Measurements from ENCODE around the gene ATPAF1.
"Not testable (repeated sequence)": the region's sequence is repeated elsewhere in the genome, so short reads cannot be mapped to it uniquely, and the experiment has no call there.

The ATPAF1 gene

DNA sequence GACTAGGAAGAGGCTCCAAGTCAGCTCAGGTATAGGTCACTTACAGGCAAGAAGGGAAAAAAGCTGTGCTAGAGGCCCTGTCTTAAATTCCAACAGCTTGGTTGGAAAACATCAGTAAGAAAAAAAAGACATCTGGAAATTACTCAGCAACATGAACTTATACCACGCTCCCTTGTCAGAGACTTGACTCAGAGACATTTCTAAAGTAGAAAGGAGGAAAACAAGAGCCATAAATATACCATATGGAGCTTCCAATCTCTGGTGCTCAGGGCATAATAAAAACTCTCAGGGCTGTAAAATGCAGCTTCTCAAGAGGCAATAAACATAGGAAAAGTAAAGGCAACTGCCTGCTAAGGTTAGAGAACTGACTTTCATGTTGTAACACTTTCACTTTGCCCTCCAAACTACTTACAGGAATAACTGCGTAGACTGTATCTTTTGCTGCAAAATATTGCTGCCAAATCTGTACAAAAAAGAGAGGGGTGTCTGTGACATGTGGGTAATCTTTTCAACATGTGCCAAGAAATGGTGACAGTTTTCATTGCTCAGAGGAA is 14.7 kb downstream of the ATPAF1 start:
- no peaks in the 10 kb centered on the region for H3K4me1 ChIP-seq (ENCODE audit: control insufficient read depth in 1 of 2, insufficient read depth in 1 of 2, low read depth in 1 of 2, low read length in 1 of 2)
- TF ChIP-seq, protein P1, sequence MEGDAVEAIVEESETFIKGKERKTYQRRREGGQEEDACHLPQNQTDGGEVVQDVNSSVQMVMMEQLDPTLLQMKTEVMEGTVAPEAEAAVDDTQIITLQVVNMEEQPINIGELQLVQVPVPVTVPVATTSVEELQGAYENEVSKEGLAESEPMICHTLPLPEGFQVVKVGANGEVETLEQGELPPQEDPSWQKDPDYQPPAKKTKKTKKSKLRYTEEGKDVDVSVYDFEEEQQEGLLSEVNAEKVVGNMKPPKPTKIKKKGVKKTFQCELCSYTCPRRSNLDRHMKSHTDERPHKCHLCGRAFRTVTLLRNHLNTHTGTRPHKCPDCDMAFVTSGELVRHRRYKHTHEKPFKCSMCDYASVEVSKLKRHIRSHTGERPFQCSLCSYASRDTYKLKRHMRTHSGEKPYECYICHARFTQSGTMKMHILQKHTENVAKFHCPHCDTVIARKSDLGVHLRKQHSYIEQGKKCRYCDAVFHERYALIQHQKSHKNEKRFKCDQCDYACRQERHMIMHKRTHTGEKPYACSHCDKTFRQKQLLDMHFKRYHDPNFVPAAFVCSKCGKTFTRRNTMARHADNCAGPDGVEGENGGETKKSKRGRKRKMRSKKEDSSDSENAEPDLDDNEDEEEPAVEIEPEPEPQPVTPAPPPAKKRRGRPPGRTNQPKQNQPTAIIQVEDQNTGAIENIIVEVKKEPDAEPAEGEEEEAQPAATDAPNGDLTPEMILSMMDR (IDR thresholded peaks at IDR 0.05), result no peak
- peaks cover 23% of the 10 kb centered on the region for H3K36me3 ChIP-seq
- no peaks in the 10 kb centered on the region for H3K9me3 ChIP-seq
- H3K27me3 ChIP-seq, result no peaks in the 10 kb centered on the region
- H3K27ac ChIP-seq, result no peak overlapping the region
- no peak overlapping the region for H3K4me3 ChIP-seq (ENCODE audit: low read depth in 1 of 2, low read length in 1 of 2)

DNA sequence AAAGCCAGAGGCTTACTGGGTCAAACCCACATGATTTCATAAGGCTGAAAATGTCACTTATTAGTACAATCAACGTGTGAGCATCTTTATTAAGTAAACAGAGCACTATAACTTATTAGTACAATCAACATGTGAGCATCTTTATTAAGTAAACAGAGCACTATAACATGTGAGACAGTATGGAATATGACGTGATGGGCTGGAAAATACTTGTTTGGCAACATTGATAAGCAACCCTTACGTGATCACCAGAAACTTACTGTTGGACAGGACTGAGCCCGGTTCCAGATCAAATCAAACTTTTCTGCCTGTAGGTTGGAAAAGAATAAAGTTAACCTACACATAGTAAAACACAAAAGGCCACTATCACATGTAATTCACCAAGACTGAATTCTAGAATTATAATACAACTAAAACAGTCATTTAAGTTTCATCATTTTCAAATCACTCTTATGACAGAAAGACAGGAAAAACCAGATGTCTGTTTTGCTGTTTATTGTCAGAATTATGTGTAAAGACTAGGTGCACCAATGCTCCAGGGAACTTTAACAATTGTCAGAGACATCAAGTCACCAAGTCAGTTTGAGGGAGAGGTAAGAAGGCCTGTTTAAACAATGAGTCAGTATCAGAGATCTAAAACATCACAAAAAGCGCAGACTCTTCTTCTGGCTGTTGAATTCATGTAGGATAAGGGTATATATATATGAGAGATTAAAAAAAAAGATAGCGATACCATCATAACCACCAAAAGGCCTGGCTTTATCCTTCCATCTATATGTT is 15.7 kb downstream of the ATPAF1 start:
- TF ChIP-seq, protein P1 (IDR thresholded peaks at IDR 0.05), result no peak
- Histone ChIP-seq H3K27ac (no peak overlapping the region), H3K4me1 (ENCODE audit: control insufficient read depth in 1 of 2, insufficient read depth in 1 of 2, low read depth in 1 of 2, low read length in 1 of 2) (no peaks in the 10 kb centered on the region), H3K9me3 (no peaks in the 10 kb centered on the region), H3K36me3 (peaks cover 14% of the 10 kb centered on the region), H3K4me3 (ENCODE audit: low read depth in 1 of 2, low read length in 1 of 2) (no peak overlapping the region), H3K27me3 (no peaks in the 10 kb centered on the region)

DNA sequence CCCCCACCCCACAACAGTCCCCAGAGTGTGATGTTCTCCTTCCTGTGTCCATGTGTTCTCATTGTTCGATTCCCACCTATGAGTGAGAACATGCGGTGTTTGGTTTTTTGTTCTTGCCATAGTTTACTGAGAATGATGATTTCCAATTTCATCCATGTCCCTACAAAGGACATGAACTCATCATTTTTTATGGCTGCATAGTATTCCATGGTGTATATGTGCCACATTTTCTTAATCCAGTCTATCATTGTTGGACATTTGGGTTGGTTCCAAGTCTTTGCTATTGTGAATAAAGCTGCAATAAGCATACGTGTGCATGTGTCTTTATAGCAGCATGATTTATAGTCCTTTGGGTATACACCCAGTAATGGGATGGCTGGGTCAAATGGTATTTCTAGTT is 17.0 kb downstream of the ATPAF1 start:
- H3K36me3 ChIP-seq, result peaks cover 13% of the 10 kb centered on the region
- not testable (repeated sequence) for H3K4me3 ChIP-seq (ENCODE audit: low read depth in 1 of 2, low read length in 1 of 2); H3K4me1 ChIP-seq (ENCODE audit: control insufficient read depth in 1 of 2, insufficient read depth in 1 of 2, low read depth in 1 of 2, low read length in 1 of 2); H3K27me3 ChIP-seq; H3K27ac ChIP-seq; H3K9me3 ChIP-seq

DNA sequence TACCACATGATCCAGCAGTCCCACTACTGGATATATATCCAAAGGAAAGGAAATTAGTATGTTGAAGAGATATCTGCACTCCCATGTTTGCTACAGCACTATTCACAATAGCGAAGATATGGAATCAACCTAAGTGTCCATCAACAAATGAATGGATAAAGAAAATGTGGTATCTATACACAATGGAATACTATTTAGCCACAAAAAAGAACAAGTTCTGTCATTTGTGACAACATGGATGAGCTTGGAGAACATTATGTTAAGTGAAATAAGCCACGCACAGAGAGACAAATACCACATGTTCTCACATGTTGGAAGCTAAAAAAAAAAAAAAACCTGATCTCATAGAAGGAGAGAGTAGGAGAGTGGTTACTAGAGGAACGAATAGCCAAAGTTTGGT is 17.7 kb downstream of the ATPAF1 start:
- H3K27ac ChIP-seq, result no peak overlapping the region
- H3K27me3 ChIP-seq, result no peaks in the 10 kb centered on the region
- H3K9me3 ChIP-seq, result no peaks in the 10 kb centered on the region
- TF ChIP-seq, protein P1 (IDR thresholded peaks at IDR 0.05), result no peak
- H3K4me1 ChIP-seq (ENCODE audit: control insufficient read depth in 1 of 2, insufficient read depth in 1 of 2, low read depth in 1 of 2, low read length in 1 of 2), result no peaks in the 10 kb centered on the region
- peaks cover 13% of the 10 kb centered on the region for H3K36me3 ChIP-seq
- no peak overlapping the region for H3K4me3 ChIP-seq (ENCODE audit: low read depth in 1 of 2, low read length in 1 of 2)

DNA sequence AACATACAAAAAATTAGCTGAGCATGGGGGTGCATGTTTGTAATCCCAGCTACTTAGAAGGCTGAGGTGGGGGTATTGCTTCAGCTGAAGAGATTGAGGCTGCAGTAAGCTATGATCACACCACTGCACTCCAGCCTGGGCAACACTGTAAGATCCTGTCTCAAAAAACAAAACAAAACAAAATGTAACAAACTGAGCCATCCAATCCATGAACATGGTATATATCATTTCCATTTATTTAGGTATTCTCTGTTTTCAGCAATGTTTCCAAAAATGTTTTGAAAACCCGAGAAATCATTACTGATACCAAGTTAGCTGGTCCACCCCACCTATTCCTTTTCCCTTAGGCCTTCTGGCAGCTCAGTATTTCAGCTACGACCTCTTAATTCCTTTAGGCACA is 18.4 kb downstream of the ATPAF1 start:
- Histone ChIP-seq H3K27me3 (no peaks in the 10 kb centered on the region), H3K4me3 (ENCODE audit: low read depth in 1 of 2, low read length in 1 of 2) (no peak overlapping the region), H3K4me1 (ENCODE audit: control insufficient read depth in 1 of 2, insufficient read depth in 1 of 2, low read depth in 1 of 2, low read length in 1 of 2) (no peaks in the 10 kb centered on the region), H3K36me3 (peaks cover 13% of the 10 kb centered on the region), H3K9me3 (no peaks in the 10 kb centered on the region), H3K27ac (no peak overlapping the region)
- TF ChIP-seq, protein P1 (IDR thresholded peaks at IDR 0.05), result no peak

DNA sequence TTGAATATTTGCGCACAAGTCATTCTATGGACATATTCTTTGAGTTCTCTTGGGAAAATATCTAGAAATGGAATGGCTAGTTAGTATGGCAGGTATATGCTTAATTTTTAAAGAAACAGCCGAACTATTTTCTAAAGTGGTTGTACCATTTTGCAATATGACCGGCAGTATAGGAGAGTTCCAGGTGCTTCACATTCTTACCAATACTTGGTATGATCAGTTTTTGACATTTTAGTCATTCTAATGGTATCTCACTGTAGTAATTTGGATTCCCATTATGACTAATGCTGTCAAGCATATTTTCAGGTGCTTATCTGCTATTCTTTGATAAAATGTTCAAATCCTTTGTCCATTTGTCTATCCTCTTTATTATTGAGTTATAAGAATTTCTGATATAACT is 20.6 kb downstream of the ATPAF1 start:
- H3K27ac ChIP-seq, result no peak overlapping the region
- H3K36me3 ChIP-seq, result peaks cover 23% of the 10 kb centered on the region
- H3K9me3 ChIP-seq, result no peaks in the 10 kb centered on the region
- no peak overlapping the region for H3K4me3 ChIP-seq (ENCODE audit: low read depth in 1 of 2, low read length in 1 of 2)
- TF ChIP-seq, protein P1 (IDR thresholded peaks at IDR 0.05), result no peak
- H3K27me3 ChIP-seq, result no peaks in the 10 kb centered on the region
- no peaks in the 10 kb centered on the region for H3K4me1 ChIP-seq (ENCODE audit: control insufficient read depth in 1 of 2, insufficient read depth in 1 of 2, low read depth in 1 of 2, low read length in 1 of 2)

Data from neutrophil (primary cell).